HG02798 (cell line): Measurements from ENCODE around the gene BRINP3.

ENCODE experiments used
- ATAC-seq: cut with Tn5 transposase; IDR thresholded peaks from one replicate; pipeline ENCODE4 v1.9.1; 2021; ENCODE audit warnings: mild to moderate bottlenecking; ENCODE audit not compliant: unreplicated experiment, poor library complexity

Gene BRINP3

GRCh38 chr1:190328361-190328760, 149.3 kb downstream of the BRINP3 start:
- no peak for ATAC-seq

GRCh38 chr1:190327271-190327670, 150.4 kb downstream of the BRINP3 start:
- no peak for ATAC-seq

- no peak for ATAC-seq
Observed at GRCh38 chr1:190323530-190323929, 154.1 kb downstream of the BRINP3 start.

GRCh38 chr1:190322274-190322673, 155.4 kb downstream of the BRINP3 start:
- ATAC-seq: no peak

GRCh38 chr1:190320952-190321351, 156.7 kb downstream of the BRINP3 start:
- ATAC-seq: no peak

GRCh38 chr1:190312763-190313162, 164.9 kb downstream of the BRINP3 start:
- ATAC-seq: no peak

- ATAC-seq: no peak
Observed at GRCh38 chr1:190303501-190303900, 174.2 kb downstream of the BRINP3 start.

GRCh38 chr1:190296453-190296852, 181.2 kb downstream of the BRINP3 start:
- no peak for ATAC-seq

GRCh38 chr1:190289897-190290296, 187.8 kb downstream of the BRINP3 start:
- no peak for ATAC-seq

GRCh38 chr1:190286111-190286510, 191.6 kb downstream of the BRINP3 start:
- ATAC-seq: no peak

- no peak for ATAC-seq
Observed at GRCh38 chr1:190277107-190277506, 200.6 kb downstream of the BRINP3 start.

- ATAC-seq: no peak
Observed at GRCh38 chr1:190274721-190275120, 202.9 kb downstream of the BRINP3 start.

- no peak for ATAC-seq
Observed at GRCh38 chr1:190273161-190273560, 204.5 kb downstream of the BRINP3 start.

GRCh38 chr1:190262538-190262937, 215.1 kb downstream of the BRINP3 start:
- ATAC-seq: no peak

GRCh38 chr1:190259424-190259823, 218.2 kb downstream of the BRINP3 start:
- no peak for ATAC-seq

- no peak for ATAC-seq
Observed at GRCh38 chr1:190258003-190258402, 219.7 kb downstream of the BRINP3 start.

GRCh38 chr1:190252046-190252445, 225.6 kb downstream of the BRINP3 start:
- ATAC-seq: no peak

- no peak for ATAC-seq
Observed at GRCh38 chr1:190250368-190250767, 227.3 kb downstream of the BRINP3 start.

GRCh38 chr1:190244406-190244805, 233.3 kb downstream of the BRINP3 start:
- ATAC-seq: no peak

GRCh38 chr1:190243056-190243455, 234.6 kb downstream of the BRINP3 start:
- no peak for ATAC-seq

- ATAC-seq: no peak
Observed at GRCh38 chr1:190226006-190226405, 251.7 kb downstream of the BRINP3 start.

- no peak for ATAC-seq
Observed at GRCh38 chr1:190212450-190212849, 265.2 kb downstream of the BRINP3 start.

- no peak for ATAC-seq
Observed at GRCh38 chr1:190207733-190208132, 269.9 kb downstream of the BRINP3 start.
